ENCODE results near the gene SLC25A21.

DNA sequence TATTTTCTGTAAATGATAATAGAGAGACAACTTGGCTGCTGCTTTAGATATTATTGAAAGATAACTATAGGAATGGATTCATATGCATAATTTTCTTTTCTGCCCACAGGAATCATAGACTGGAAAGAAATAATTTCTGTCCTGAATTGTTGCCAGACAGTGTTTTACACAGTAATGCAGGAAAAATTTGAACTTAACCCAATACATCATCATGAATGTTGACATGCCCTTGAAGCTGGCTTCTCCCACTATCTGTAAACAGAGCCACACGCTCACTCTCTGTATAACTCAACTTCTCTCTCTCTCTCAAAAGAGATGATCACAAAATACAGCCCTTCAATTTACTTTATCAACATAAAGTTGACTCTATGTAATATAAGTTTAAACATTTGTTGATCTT is 454.2 kb downstream of the SLC25A21 start:
- TF ChIP-seq, protein P1, sequence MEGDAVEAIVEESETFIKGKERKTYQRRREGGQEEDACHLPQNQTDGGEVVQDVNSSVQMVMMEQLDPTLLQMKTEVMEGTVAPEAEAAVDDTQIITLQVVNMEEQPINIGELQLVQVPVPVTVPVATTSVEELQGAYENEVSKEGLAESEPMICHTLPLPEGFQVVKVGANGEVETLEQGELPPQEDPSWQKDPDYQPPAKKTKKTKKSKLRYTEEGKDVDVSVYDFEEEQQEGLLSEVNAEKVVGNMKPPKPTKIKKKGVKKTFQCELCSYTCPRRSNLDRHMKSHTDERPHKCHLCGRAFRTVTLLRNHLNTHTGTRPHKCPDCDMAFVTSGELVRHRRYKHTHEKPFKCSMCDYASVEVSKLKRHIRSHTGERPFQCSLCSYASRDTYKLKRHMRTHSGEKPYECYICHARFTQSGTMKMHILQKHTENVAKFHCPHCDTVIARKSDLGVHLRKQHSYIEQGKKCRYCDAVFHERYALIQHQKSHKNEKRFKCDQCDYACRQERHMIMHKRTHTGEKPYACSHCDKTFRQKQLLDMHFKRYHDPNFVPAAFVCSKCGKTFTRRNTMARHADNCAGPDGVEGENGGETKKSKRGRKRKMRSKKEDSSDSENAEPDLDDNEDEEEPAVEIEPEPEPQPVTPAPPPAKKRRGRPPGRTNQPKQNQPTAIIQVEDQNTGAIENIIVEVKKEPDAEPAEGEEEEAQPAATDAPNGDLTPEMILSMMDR (conservative IDR thresholded peaks at IDR 0.05; ENCODE audit: low read depth in 2 of 2) = no peak
- TF ChIP-seq EZH2 (IDR thresholded peaks at IDR 0.05; ENCODE audit: low read depth, unreplicated experiment) = no peak
- no peak for TF ChIP-seq POLR2AphosphoS5 (IDR thresholded peaks at IDR 0.05; ENCODE audit: low read depth)
- no peak for TF ChIP-seq CREB1 (CRISPR knock-in tag; IDR thresholded peaks at IDR 0.05; ENCODE audit: low read depth)
- TF ChIP-seq ZNF114 (CRISPR knock-in tag; IDR thresholded peaks at IDR 0.05) = no peak
- TF ChIP-seq, protein P2, sequence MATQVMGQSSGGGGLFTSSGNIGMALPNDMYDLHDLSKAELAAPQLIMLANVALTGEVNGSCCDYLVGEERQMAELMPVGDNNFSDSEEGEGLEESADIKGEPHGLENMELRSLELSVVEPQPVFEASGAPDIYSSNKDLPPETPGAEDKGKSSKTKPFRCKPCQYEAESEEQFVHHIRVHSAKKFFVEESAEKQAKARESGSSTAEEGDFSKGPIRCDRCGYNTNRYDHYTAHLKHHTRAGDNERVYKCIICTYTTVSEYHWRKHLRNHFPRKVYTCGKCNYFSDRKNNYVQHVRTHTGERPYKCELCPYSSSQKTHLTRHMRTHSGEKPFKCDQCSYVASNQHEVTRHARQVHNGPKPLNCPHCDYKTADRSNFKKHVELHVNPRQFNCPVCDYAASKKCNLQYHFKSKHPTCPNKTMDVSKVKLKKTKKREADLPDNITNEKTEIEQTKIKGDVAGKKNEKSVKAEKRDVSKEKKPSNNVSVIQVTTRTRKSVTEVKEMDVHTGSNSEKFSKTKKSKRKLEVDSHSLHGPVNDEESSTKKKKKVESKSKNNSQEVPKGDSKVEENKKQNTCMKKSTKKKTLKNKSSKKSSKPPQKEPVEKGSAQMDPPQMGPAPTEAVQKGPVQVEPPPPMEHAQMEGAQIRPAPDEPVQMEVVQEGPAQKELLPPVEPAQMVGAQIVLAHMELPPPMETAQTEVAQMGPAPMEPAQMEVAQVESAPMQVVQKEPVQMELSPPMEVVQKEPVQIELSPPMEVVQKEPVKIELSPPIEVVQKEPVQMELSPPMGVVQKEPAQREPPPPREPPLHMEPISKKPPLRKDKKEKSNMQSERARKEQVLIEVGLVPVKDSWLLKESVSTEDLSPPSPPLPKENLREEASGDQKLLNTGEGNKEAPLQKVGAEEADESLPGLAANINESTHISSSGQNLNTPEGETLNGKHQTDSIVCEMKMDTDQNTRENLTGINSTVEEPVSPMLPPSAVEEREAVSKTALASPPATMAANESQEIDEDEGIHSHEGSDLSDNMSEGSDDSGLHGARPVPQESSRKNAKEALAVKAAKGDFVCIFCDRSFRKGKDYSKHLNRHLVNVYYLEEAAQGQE (IDR thresholded peaks at IDR 0.05; ENCODE audit: unreplicated experiment) = no peak
- no peak for TF ChIP-seq EZH2phosphoT487 (IDR thresholded peaks at IDR 0.05; ENCODE audit: unreplicated experiment)
- no peak for TF ChIP-seq JUNB (IDR thresholded peaks at IDR 0.05; ENCODE audit: unreplicated experiment)
- TF ChIP-seq NANOG (IDR thresholded peaks at IDR 0.05; ENCODE audit: borderline replicate concordance) = no peak
- TF ChIP-seq STAT1 (IDR thresholded peaks at IDR 0.05; ENCODE audit: unreplicated experiment) = no peak
- TF ChIP-seq, protein P3, sequence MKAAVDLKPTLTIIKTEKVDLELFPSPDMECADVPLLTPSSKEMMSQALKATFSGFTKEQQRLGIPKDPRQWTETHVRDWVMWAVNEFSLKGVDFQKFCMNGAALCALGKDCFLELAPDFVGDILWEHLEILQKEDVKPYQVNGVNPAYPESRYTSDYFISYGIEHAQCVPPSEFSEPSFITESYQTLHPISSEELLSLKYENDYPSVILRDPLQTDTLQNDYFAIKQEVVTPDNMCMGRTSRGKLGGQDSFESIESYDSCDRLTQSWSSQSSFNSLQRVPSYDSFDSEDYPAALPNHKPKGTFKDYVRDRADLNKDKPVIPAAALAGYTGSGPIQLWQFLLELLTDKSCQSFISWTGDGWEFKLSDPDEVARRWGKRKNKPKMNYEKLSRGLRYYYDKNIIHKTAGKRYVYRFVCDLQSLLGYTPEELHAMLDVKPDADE (IDR thresholded peaks at IDR 0.05) = no peak
- TF ChIP-seq ZNF331 (CRISPR knock-in tag; IDR thresholded peaks at IDR 0.05; ENCODE audit: low read depth) = no peak

Data from GM23338 (cell line).